ENCODE results near the gene TTLL4. TPM values are rescaled to one million over a fixed set of nuclear protein-coding genes. Genes with fewer than 3 reads are reported as not detected.

TTLL4 gene
- total and polyA plus RNA-seq, 3 donors from 2014 or later: 86.0 to 141 (median 96.9) TPM

DNA sequence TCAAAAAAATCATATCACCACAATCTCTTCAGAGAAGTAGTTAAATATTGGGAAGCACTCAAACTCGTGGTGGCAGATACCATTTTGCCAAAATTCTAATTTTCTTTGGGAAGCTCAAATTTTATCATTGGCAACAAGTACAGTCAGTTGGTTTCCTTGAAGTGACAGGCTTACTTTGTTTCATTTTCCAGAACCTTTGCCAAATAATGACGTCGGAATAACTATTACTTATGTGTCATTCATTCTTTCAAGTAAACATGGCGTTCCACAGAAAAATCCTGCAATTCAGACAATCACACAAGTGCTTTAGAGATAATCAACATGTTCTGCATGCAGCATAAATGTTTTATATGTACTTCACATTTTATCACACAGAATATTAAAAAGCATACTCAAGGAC is 5.4 kb downstream of the TTLL4 start:
- H3K4me3 ChIP-seq: no peak overlapping the region
- H3K9me3 ChIP-seq: no peaks in the 10 kb centered on the region
- peak overlapping the region; percentile 45 to 58 for H3K27ac ChIP-seq
- H3K36me3 ChIP-seq (ENCODE audit: low read depth, missing control alignments): no peaks in the 10 kb centered on the region
- TF ChIP-seq CTCF (IDR thresholded peaks at IDR 0.05) (no peak), POLR2A (IDR thresholded peaks at IDR 0.05) (no peak)
- no peaks in the 10 kb centered on the region for H3K27me3 ChIP-seq
- DNase-seq: no peak
- peaks cover 11% of the 10 kb centered on the region for H3K4me1 ChIP-seq
- intact Hi-C loops (cut with DNase I; ENCODE audit: low total_unique reads): no loop called here
- whole genome bisulfite sequencing, 2 donors: 49 to 80% methylated on average over 4 of the region's 4 CpGs

DNA sequence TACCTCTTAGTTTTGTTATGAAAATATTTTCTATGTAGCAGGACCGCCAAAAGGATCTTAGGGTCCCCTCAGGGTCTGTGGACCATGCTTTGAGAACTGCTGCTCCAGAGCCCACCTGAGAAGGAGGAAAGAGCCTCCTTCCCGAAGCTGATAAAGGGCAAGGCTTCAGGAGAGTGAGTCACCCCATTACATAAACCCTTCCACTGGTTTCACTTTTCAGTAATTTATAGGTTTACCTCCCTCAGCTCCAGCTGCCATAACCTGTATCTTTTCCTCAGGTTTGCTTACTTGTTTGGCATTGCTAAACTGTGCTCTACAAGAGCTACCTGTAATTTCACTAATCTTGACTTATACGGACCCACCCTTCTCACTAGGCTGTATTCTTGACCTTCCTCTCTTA is 6.6 kb downstream of the TTLL4 start:
- Histone ChIP-seq H3K27me3 (no peaks in the 10 kb centered on the region), H3K36me3 (ENCODE audit: low read depth, missing control alignments) (no peaks in the 10 kb centered on the region), H3K27ac (no peak overlapping the region), H3K9me3 (no peaks in the 10 kb centered on the region), H3K4me3 (no peak overlapping the region), H3K4me1 (no peaks in the 10 kb centered on the region)
- no peak for TF ChIP-seq POLR2A (IDR thresholded peaks at IDR 0.05)
- no peak for TF ChIP-seq CTCF (IDR thresholded peaks at IDR 0.05)
- no peak for DNase-seq
- intact Hi-C loops (cut with DNase I; ENCODE audit: low total_unique reads): no loop called here
- WGBS, 2 donors: 74 to 80% methylated on average over 3 of the region's 3 CpGs

GRCh38 chr2:218718058-218718457 is 7.4 kb downstream of the TTLL4 start:
- Histone ChIP-seq H3K27ac (no peak overlapping the region), H3K36me3 (ENCODE audit: low read depth, missing control alignments) (no peaks in the 10 kb centered on the region), H3K27me3 (no peaks in the 10 kb centered on the region), H3K4me3 (no peak overlapping the region), H3K9me3 (no peaks in the 10 kb centered on the region), H3K4me1 (no peaks in the 10 kb centered on the region)
- WGBS, 2 donors: 96 to 97% methylated on average over 7 of the region's 7 CpGs
- TF ChIP-seq POLR2A (IDR thresholded peaks at IDR 0.05) (no peak), CTCF (IDR thresholded peaks at IDR 0.05) (no peak)
- no peak for DNase-seq
- intact Hi-C loops (cut with DNase I; ENCODE audit: low total_unique reads): no loop called here

DNA sequence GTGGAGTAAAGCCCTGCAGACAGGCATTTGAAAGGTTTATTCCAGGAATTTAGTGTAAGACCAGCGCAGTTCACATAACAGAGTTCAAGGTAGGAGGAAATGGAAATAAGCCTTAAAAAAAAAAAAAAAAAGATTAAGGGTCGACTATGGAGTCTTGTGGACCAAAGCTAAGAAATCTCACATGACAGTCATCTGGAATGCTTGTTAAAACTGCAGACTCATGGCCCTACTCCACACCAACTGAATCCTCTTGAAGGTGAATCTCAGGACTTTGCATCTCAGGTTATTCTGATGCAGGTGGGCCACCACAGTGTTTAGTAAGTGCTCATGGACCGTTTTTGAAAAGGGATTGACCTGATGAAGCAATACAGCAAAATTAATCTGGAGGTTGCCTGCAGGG is 8.8 kb downstream of the TTLL4 start:
- TF ChIP-seq POLR2A (IDR thresholded peaks at IDR 0.05): no peak
- TF ChIP-seq CTCF (IDR thresholded peaks at IDR 0.05): no peak
- Histone ChIP-seq H3K9me3 (no peaks in the 10 kb centered on the region), H3K4me3 (no peak overlapping the region), H3K4me1 (no peaks in the 10 kb centered on the region), H3K27me3 (no peaks in the 10 kb centered on the region), H3K36me3 (ENCODE audit: low read depth, missing control alignments) (no peaks in the 10 kb centered on the region), H3K27ac (no peak overlapping the region)
- intact Hi-C loops (cut with DNase I; ENCODE audit: low total_unique reads): no loop called here
- 80 to 81% methylated on average over 3 of the region's 3 CpGs for WGBS, 2 donors
- no peak for DNase-seq

All from testis (tissue), 3 donors.